Neural cell (in vitro differentiated cells): Measurements from ENCODE around the gene QPCTL.

Source experiments
- EP300 ChIP-seq: fragments of 450-650 bp; conservative IDR thresholded peaks from 2 replicates; pipeline ENCODE4 v1.6.1; 2014; ENCODE audit warnings: antibody characterized with exemption, mild to moderate bottlenecking, moderate library complexity; ENCODE audit not compliant: poor library complexity, severe bottlenecking
- EZH2 ChIP-seq: fragments of 200-600, 300-800 bp; shearing (Covaris generic), sonication (generic); IDR thresholded peaks from 2 replicates; pipeline ENCODE4 v1.6.1; 2014; ENCODE audit warnings: antibody characterized with exemption, low read length, borderline replicate concordance, mild to moderate bottlenecking; ENCODE audit not compliant: insufficient read depth, poor library complexity, severe bottlenecking
- TF ChIP-seq, protein P1 (sequence below): fragments of 450-650 bp; IDR thresholded peaks from 2 replicates; pipeline ENCODE4 v1.5.1; 2014; ENCODE audit warnings: antibody characterized with exemption, mild to moderate bottlenecking, moderate library complexity; ENCODE audit not compliant: poor library complexity, severe bottlenecking

DNA sequence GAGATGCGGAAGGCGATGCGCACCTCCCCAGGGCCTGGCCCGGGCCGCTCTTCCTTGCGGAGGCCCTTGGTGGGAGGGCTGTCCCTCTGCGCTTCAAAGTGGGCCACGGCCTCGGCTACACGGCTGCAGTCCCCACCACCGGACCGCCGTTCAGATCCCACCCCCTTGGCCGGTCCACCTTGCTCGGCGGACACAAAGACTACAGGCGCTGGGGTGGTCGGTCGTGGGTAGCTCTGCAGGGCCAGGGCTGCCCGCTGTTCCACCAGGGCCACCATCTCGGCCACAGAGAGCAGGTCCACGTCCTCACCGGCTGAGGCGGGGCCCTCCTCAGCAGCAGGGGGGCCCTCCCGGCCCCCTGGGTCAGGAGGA is 20.2 kb downstream of the QPCTL start:
- TF ChIP-seq, protein P1, sequence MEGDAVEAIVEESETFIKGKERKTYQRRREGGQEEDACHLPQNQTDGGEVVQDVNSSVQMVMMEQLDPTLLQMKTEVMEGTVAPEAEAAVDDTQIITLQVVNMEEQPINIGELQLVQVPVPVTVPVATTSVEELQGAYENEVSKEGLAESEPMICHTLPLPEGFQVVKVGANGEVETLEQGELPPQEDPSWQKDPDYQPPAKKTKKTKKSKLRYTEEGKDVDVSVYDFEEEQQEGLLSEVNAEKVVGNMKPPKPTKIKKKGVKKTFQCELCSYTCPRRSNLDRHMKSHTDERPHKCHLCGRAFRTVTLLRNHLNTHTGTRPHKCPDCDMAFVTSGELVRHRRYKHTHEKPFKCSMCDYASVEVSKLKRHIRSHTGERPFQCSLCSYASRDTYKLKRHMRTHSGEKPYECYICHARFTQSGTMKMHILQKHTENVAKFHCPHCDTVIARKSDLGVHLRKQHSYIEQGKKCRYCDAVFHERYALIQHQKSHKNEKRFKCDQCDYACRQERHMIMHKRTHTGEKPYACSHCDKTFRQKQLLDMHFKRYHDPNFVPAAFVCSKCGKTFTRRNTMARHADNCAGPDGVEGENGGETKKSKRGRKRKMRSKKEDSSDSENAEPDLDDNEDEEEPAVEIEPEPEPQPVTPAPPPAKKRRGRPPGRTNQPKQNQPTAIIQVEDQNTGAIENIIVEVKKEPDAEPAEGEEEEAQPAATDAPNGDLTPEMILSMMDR, result no peak
- TF ChIP-seq EZH2 (no peak), EP300 (no peak)
